Liver (tissue), 9 donors: ENCODE data around the gene LINC01488. TPM values are rescaled to one million over a fixed set of nuclear protein-coding genes. Genes with fewer than 3 reads are reported as not detected.

Experiments used
- DNase-seq: peaks from one replicate; pipeline ENCODE4 v3.0.0-alpha.2; 2017; ENCODE audit warnings: low spot score
- H3K27ac ChIP-seq, 2 donors: one replicate each; pipeline ENCODE4 v1.7.0; 2013; ENCODE audit warnings: inconsistent platforms in 2 of 2, low read length in 2 of 2, control low read depth in 1 of 2, low read depth in 1 of 2, mild to moderate bottlenecking in 1 of 2
- H3K27me3 ChIP-seq, 4 donors: one replicate each; pipeline versions ENCODE4 v1.6.1 to v1.7.0; 2013; ENCODE audit warnings: low read length in 3 of 4, inconsistent platforms in 1 of 4, mild to moderate bottlenecking in 1 of 4, moderate library complexity in 1 of 4; ENCODE audit not compliant: control insufficient read depth in 4 of 4, insufficient read depth in 4 of 4
- H3K36me3 ChIP-seq, 4 donors: one replicate each; pipeline versions ENCODE4 v1.6.1 to v1.7.0; 2013; ENCODE audit warnings: low read length in 3 of 4, mild to moderate bottlenecking in 3 of 4, low read depth in 1 of 4, moderate library complexity in 1 of 4; ENCODE audit not compliant: control insufficient read depth in 4 of 4, insufficient read depth in 3 of 4
- H3K4me1 ChIP-seq, 4 donors: one replicate each; pipeline versions ENCODE4 v1.6.1 to v1.7.0; 2013; ENCODE audit warnings: low read length in 3 of 4, mild to moderate bottlenecking in 3 of 4, moderate library complexity in 1 of 4; ENCODE audit not compliant: control insufficient read depth in 4 of 4, insufficient read depth in 4 of 4
- H3K4me3 ChIP-seq, 3 donors: one replicate each; pipeline versions ENCODE4 v1.6.1 to v1.7.0; 2013; ENCODE audit warnings: low read length in 3 of 3, control low read depth in 1 of 3, low read depth in 1 of 3, mild to moderate bottlenecking in 1 of 3
- H3K9ac ChIP-seq, 2 donors: one replicate each; pipeline ENCODE4 v1.7.0; 2013; ENCODE audit warnings: low read length in 2 of 2, mild to moderate bottlenecking in 2 of 2, moderate library complexity in 2 of 2, control low read depth in 1 of 2, low read depth in 1 of 2
- H3K9me3 ChIP-seq, 4 donors: one replicate each; pipeline versions ENCODE4 v1.6.1 to v1.7.0; 2013; ENCODE audit warnings: low read length in 3 of 4; ENCODE audit not compliant: control insufficient read depth in 4 of 4
- FOXA2 ChIP-seq: IDR thresholded peaks from 2 replicates; pipeline ENCODE4 v1.6.1; 2016; ENCODE audit warnings: antibody characterized with exemption
- HNF4G ChIP-seq: IDR thresholded peaks from 2 replicates; pipeline ENCODE4 v1.6.1; 2016; ENCODE audit warnings: antibody characterized with exemption
- JUND ChIP-seq, 2 donors: IDR thresholded peaks; 2 replicates each; pipeline ENCODE4 v1.6.1; 2016; ENCODE audit warnings: antibody characterized with exemption in 2 of 2
- RXRA ChIP-seq, 2 donors: IDR thresholded peaks; 2 replicates each; pipeline ENCODE4 v1.6.1; 2017 to 2018; ENCODE audit warnings: antibody characterized with exemption in 2 of 2, mild to moderate bottlenecking in 1 of 2
- SP1 ChIP-seq: IDR thresholded peaks from 2 replicates; pipeline ENCODE4 v1.6.1; 2018; ENCODE audit warnings: antibody characterized with exemption, mild to moderate bottlenecking
- YY1 ChIP-seq: IDR thresholded peaks from 2 replicates; pipeline ENCODE4 v1.6.1; 2016; ENCODE audit warnings: antibody characterized with exemption, mild to moderate bottlenecking
- WGBS: extraction: QIAGEN DNeasy Blood & Tissue Kit; methylation state at CpG from one replicate; pipeline ENCODE4 v1.1.7; 2013; 5-methylcytosine and 5-hydroxymethylcytosine counted together
- polyA plus RNA-seq, 2 donors: library from polyadenylated mRNA; stranded (reverse) in 1 of 2; unstranded in 1 of 2; fragments of 200-250 nt in 1 of 2; fragments of >200 nt in 1 of 2; fragmentation: Nextera tagmentation in 1 of 2; extraction: Ambion mirVana in 1 of 2; gene quantifications; one replicate each; pipeline versions ENCODE4 v1.2.1 to v1.2.3, GENCODE V29; 2013 to 2015
- total RNA-seq, 2 donors: library from RNA; depleted of rRNA; stranded (reverse); fragments of >200 nt; gene quantifications; one replicate each; pipeline ENCODE4 v1.2.3, GENCODE V29; 2014
- TF ChIP-seq, protein P1 (sequence below): IDR thresholded peaks from 2 replicates; pipeline ENCODE4 v1.6.1; 2016; ENCODE audit warnings: antibody characterized with exemption, mild to moderate bottlenecking
- TF ChIP-seq, protein P2 (sequence below): fragments of 150-350 bp; IDR thresholded peaks from 2 replicates; pipeline ENCODE4 v1.5.1; 2017; ENCODE audit warnings: improper control_type of control experiment, low read depth, low read length; ENCODE audit not compliant: missing input control
- TF ChIP-seq, protein P3 (sequence below): IDR thresholded peaks from 2 replicates; pipeline ENCODE4 v1.6.1; 2016; ENCODE audit warnings: antibody characterized with exemption
- donor health status: healthy.
- donor health status: healthy.
- donor health status: healthy.
- donor health status: healthy.
- donor health status: healthy.

Gene LINC01488
- total and polyA plus RNA-seq, 4 donors, result 0.05 to 2.3 (median 0.60) TPM

DNA sequence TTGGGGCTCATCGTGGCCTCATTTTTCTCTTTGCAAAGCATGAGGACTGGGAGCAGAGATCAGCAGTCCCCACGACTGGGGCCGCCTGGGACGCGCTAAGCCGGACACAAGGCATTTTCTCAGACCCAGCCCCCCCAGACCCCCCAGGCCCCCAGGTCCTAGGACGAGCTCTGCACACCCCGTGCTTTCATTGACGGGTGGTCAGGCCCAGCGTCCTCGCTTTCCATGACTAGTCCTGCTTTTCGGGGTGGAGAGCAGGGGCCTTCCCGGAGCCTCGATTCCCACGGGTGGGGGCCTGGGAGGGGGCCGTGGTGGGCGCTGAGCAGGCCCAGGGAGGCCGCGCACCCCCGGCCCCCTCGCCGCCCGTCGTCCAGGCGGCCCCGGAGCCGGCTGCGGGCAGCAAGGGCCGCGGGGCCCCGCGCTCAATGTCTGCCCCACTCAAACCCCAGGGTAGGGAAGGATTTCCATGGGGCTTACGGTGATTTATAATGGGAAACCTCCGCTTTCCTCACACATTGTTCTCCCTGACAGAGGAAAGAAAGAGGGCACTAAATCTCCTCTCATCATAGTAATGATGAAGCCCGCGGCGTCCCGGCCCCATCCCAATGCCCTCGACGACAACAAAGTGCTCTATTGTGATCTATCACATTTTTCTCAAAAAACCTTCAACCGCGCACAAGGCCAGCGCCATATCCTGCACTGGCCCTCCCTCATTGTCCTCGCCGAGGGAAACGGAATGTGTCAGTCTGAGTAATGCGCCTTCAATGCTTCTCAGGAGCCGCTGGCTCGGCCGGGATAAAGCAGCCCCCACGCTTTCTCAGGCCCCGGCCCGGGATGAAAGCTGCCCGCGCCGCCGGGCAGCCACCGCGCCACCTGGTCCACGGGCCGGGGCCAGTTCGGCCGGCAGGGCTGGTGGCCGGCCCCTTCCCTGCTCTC lies 10.4 kb upstream of the LINC01488 start:
- no peak overlapping the region for H3K9ac ChIP-seq
- peaks cover 7 to 20% (median 16%) of the 10 kb centered on the region in 4 donors for H3K4me1 ChIP-seq

DNA sequence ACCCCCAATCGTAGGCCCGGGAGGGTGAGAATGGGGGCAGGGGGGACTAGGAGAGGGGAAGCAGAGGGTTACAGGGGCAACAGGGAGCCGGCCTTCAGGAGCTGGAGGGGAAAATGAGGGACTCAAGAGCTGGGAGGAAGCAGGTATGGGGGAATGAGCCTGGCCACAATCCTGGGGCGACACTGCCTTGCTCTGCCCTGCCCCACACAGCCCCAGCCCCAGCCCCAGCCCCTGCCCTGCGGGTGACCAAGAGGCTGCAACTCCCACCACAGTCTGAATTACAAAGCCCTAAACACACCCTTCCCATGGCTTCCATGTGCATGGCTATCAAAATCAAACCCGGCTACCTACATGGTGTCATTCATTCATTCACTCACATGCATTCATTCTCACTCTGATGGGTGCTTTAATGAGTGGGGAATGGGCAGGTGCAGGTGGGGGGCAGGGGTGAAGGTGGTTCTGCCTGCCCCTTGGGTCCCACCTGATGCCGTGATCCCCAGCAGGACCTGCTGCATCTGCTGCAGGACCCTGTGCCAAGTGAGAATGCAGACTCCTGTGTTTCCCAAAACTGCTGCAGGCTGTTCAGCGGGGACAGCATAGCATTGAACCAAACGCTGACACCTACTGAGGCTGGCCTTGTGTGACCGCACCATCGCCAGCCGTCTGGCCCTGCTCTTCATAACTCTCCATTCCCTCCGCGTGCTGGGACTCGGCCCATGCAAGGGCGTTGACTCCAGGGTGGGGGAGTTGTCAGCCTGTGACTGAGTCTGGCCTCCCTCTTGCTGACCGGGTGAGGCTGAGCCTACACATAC lies 9.5 kb upstream of the LINC01488 start:
- Histone ChIP-seq H3K9me3 (no peaks in the 10 kb centered on the region), H3K4me1 (peaks cover 7 to 20% (median 16%) of the 10 kb centered on the region in 4 donors), H3K9ac (no peak overlapping the region), H3K4me3 (no peak overlapping the region), H3K27me3 (no peaks in the 10 kb centered on the region), H3K36me3 (no peaks in the 10 kb centered on the region), H3K27ac (no peak overlapping the region)
- WGBS, result 79% methylated on average over 17 of the region's 17 CpGs
- no peak for DNase-seq
- TF ChIP-seq RXRA (IDR thresholded peaks at IDR 0.05) (peak in 1 of 2 donors; percentile 48), JUND (IDR thresholded peaks at IDR 0.05) (no peak)

More for the DNA sequence above, 10.4 kb upstream of the LINC01488 start:
- H3K36me3 ChIP-seq, result no peaks in the 10 kb centered on the region
- H3K27me3 ChIP-seq, result no peaks in the 10 kb centered on the region
- H3K27ac ChIP-seq, result no peak overlapping the region
- no peak for DNase-seq
- TF ChIP-seq, protein P1, sequence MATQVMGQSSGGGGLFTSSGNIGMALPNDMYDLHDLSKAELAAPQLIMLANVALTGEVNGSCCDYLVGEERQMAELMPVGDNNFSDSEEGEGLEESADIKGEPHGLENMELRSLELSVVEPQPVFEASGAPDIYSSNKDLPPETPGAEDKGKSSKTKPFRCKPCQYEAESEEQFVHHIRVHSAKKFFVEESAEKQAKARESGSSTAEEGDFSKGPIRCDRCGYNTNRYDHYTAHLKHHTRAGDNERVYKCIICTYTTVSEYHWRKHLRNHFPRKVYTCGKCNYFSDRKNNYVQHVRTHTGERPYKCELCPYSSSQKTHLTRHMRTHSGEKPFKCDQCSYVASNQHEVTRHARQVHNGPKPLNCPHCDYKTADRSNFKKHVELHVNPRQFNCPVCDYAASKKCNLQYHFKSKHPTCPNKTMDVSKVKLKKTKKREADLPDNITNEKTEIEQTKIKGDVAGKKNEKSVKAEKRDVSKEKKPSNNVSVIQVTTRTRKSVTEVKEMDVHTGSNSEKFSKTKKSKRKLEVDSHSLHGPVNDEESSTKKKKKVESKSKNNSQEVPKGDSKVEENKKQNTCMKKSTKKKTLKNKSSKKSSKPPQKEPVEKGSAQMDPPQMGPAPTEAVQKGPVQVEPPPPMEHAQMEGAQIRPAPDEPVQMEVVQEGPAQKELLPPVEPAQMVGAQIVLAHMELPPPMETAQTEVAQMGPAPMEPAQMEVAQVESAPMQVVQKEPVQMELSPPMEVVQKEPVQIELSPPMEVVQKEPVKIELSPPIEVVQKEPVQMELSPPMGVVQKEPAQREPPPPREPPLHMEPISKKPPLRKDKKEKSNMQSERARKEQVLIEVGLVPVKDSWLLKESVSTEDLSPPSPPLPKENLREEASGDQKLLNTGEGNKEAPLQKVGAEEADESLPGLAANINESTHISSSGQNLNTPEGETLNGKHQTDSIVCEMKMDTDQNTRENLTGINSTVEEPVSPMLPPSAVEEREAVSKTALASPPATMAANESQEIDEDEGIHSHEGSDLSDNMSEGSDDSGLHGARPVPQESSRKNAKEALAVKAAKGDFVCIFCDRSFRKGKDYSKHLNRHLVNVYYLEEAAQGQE, result no peak
- TF ChIP-seq FOXA2 (no peak), SP1 (no peak), HNF4G (no peak), YY1 (no peak), RXRA (IDR thresholded peaks at IDR 0.05) (no peak)
- TF ChIP-seq, protein P2, sequence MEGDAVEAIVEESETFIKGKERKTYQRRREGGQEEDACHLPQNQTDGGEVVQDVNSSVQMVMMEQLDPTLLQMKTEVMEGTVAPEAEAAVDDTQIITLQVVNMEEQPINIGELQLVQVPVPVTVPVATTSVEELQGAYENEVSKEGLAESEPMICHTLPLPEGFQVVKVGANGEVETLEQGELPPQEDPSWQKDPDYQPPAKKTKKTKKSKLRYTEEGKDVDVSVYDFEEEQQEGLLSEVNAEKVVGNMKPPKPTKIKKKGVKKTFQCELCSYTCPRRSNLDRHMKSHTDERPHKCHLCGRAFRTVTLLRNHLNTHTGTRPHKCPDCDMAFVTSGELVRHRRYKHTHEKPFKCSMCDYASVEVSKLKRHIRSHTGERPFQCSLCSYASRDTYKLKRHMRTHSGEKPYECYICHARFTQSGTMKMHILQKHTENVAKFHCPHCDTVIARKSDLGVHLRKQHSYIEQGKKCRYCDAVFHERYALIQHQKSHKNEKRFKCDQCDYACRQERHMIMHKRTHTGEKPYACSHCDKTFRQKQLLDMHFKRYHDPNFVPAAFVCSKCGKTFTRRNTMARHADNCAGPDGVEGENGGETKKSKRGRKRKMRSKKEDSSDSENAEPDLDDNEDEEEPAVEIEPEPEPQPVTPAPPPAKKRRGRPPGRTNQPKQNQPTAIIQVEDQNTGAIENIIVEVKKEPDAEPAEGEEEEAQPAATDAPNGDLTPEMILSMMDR, result no peak
- TF ChIP-seq, protein P3, sequence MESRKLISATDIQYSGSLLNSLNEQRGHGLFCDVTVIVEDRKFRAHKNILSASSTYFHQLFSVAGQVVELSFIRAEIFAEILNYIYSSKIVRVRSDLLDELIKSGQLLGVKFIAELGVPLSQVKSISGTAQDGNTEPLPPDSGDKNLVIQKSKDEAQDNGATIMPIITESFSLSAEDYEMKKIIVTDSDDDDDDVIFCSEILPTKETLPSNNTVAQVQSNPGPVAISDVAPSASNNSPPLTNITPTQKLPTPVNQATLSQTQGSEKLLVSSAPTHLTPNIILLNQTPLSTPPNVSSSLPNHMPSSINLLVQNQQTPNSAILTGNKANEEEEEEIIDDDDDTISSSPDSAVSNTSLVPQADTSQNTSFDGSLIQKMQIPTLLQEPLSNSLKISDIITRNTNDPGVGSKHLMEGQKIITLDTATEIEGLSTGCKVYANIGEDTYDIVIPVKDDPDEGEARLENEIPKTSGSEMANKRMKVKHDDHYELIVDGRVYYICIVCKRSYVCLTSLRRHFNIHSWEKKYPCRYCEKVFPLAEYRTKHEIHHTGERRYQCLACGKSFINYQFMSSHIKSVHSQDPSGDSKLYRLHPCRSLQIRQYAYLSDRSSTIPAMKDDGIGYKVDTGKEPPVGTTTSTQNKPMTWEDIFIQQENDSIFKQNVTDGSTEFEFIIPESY, result no peak
- no peak overlapping the region for H3K4me3 ChIP-seq
- 84% methylated on average over 64 of the region's 64 CpGs for WGBS
- no peaks in the 10 kb centered on the region for H3K9me3 ChIP-seq
